ENCODE measurements around the gene SCAMP1. TPM values are rescaled to one million over a fixed set of nuclear protein-coding genes. Genes with fewer than 3 reads are reported as not detected.
A peak's percentile ranks its signal among the peaks of the same experiment; 100 is the strongest.

Gene SCAMP1
- total RNA-seq, 1 donor from 2014 or later: 21.9 TPM

- H3K27ac ChIP-seq: no peak overlapping the region
- peaks cover 24% of the 10 kb centered on the region for H3K4me1 ChIP-seq
- H3K36me3 ChIP-seq: no peaks in the 10 kb centered on the region
- H3K9me3 ChIP-seq: no peaks in the 10 kb centered on the region
- no peaks in the 10 kb centered on the region for H3K27me3 ChIP-seq
- no peak for TF ChIP-seq POLR2AphosphoS5 (IDR thresholded peaks at IDR 0.05; ENCODE audit: insufficient read depth in 1 of 2, low read depth in 1 of 2)
- no peak for TF ChIP-seq POLR2A (IDR thresholded peaks at IDR 0.05)
- TF ChIP-seq, protein P1, sequence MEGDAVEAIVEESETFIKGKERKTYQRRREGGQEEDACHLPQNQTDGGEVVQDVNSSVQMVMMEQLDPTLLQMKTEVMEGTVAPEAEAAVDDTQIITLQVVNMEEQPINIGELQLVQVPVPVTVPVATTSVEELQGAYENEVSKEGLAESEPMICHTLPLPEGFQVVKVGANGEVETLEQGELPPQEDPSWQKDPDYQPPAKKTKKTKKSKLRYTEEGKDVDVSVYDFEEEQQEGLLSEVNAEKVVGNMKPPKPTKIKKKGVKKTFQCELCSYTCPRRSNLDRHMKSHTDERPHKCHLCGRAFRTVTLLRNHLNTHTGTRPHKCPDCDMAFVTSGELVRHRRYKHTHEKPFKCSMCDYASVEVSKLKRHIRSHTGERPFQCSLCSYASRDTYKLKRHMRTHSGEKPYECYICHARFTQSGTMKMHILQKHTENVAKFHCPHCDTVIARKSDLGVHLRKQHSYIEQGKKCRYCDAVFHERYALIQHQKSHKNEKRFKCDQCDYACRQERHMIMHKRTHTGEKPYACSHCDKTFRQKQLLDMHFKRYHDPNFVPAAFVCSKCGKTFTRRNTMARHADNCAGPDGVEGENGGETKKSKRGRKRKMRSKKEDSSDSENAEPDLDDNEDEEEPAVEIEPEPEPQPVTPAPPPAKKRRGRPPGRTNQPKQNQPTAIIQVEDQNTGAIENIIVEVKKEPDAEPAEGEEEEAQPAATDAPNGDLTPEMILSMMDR (IDR thresholded peaks at IDR 0.05): no peak
- DNase-seq (ENCODE audit: extremely low spot score in 2 of 2): no peak
- intact Hi-C loops (cut with DNase I): no loop called here
- no peak overlapping the region for H3K4me3 ChIP-seq
Measured at GRCh38 chr5:78515670-78516069, 155.3 kb downstream of the SCAMP1 start.

- no peak for DNase-seq (ENCODE audit: extremely low spot score in 2 of 2)
- Histone ChIP-seq H3K27me3 (no peaks in the 10 kb centered on the region), H3K36me3 (no peaks in the 10 kb centered on the region)
Measured at GRCh38 chr5:78518365-78519197, 158.2 kb downstream of the SCAMP1 start.

DNA sequence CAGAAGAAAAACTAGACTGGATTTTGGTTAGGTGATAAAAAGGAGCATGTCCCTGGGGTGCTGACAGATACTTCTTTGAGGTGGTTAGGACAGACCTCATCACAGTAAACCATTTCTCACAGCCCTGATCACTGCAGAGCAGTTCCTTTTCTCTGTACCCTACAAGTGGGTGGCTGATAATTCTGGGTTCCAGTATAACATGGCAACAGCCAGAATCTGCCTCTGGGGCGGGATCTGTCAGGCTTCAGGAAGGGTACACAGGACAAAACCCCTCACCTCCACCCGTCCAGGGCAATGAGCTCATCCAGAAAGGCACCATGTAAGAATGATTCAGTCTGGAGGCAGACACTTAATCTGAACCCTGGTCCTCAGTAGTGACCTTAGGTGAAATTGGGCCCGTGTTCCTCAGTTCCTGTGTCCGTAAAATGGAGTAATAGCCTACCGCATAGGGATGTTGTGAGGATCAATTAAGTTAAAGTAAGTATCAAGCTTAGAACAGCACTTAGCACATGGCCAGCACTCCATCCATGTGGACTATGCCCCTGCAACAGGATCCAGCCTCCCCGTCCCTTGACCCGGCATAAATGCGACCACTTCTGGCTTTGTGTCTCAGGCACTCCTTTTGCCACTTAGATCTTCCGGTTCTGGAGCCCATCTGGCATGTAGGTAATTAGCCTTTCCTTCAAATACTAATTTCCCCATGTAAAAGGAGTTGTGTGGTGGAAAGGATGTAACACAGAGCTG lies 159.0 kb downstream of the SCAMP1 start:
- Histone ChIP-seq H3K36me3 (no peaks in the 10 kb centered on the region), H3K4me3 (no peak overlapping the region), H3K27ac (peak overlapping the region; percentile 37), H3K4me1 (peaks cover 27% of the 10 kb centered on the region), H3K27me3 (no peaks in the 10 kb centered on the region), H3K9me3 (no peaks in the 10 kb centered on the region)
- intact Hi-C loops (cut with DNase I): no loop called here
- no peak for DNase-seq (ENCODE audit: extremely low spot score in 2 of 2)
- TF ChIP-seq POLR2A (IDR thresholded peaks at IDR 0.05) (no peak), POLR2AphosphoS5 (IDR thresholded peaks at IDR 0.05; ENCODE audit: insufficient read depth in 1 of 2, low read depth in 1 of 2) (no peak)
- TF ChIP-seq, protein P1 (IDR thresholded peaks at IDR 0.05): no peak

More at GRCh38 chr5:78518365-78519197, 158.2 kb downstream of the SCAMP1 start:
- TF ChIP-seq, protein P1 (IDR thresholded peaks at IDR 0.05): no peak
- TF ChIP-seq POLR2A (IDR thresholded peaks at IDR 0.05) (no peak), POLR2AphosphoS5 (IDR thresholded peaks at IDR 0.05; ENCODE audit: insufficient read depth in 1 of 2, low read depth in 1 of 2) (peak; percentile 14 to 19)
- Histone ChIP-seq H3K27ac (peak overlapping the region; percentile 37), H3K4me1 (peaks cover 19% of the 10 kb centered on the region), H3K4me3 (no peak overlapping the region), H3K9me3 (no peaks in the 10 kb centered on the region)
- intact Hi-C loops (cut with DNase I): no loop called here

DNA sequence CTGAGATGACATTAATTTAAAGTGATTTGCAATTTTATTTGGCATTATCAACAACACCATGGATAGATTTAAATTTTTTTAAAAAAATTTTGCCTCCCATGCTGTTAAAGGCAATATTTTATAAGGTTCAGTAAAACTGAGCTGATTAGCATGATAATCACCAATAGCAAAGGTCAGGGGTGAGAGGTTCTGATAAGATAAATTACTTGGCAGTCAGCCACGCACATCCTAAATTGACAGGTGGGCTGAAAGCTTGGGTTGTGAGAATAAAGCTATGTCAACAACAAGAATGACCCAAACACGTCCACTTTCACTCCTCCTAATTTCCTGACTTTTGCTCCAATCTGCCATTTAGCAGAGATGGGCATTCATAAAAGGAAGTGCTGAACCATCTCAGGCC lies 161.0 kb downstream of the SCAMP1 start:
- H3K9me3 ChIP-seq: no peaks in the 10 kb centered on the region
- TF ChIP-seq, protein P1 (IDR thresholded peaks at IDR 0.05): no peak
- TF ChIP-seq POLR2A (IDR thresholded peaks at IDR 0.05) (no peak), POLR2AphosphoS5 (IDR thresholded peaks at IDR 0.05; ENCODE audit: insufficient read depth in 1 of 2, low read depth in 1 of 2) (no peak)
- H3K4me1 ChIP-seq: peaks cover 32% of the 10 kb centered on the region
- no peak overlapping the region for H3K4me3 ChIP-seq
- no peak for DNase-seq (ENCODE audit: extremely low spot score in 2 of 2)
- no peak overlapping the region for H3K27ac ChIP-seq
- H3K36me3 ChIP-seq: no peaks in the 10 kb centered on the region
- intact Hi-C loops (cut with DNase I): no loop called here
- no peaks in the 10 kb centered on the region for H3K27me3 ChIP-seq
